ENCODE measurements around the gene WBP2.

Gene WBP2

DNA sequence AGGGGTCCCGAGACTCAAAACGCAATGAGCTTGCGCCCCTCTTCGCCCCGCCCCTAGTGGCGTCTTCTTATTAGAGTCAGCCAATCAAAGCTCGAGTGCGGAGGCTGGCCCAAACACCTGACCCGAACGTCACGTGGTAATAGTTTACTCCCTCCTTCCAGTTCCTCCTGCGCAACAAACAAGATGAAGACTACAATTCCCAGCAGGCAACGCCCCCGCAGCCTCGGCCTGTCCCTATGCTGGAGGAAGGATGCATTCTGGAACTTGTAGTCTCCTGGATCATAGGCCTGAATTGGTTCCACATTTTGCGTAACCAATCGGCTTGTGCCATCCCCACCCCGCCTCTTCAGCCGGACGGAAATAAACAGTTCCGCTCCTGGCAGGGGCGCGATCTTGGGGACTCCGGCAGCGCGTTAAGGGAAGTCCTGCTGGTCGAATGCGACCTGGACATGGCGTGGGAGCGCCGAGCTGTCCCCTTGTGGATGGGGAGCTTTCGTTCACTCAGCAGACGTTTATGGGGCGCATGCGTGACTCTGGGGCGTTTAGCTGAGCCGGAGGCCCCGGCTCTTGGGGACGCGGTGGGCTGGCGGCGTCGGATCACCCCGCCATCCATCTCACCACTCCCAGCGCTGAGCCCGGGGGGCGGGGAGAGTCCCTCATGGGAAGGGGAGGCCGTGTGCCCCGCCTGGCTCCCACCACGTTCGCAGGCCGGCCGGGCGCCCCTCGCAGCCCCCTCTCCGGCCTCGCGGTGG, at the start of gene WBP2:
WBP2 (minus strand) TSS at position 26 of the 752 bp plus-strand sequence. CDS start 38 bp downstream, outside the sequence.
- peak; percentile 99 to 100 for DNase-seq

DNA sequence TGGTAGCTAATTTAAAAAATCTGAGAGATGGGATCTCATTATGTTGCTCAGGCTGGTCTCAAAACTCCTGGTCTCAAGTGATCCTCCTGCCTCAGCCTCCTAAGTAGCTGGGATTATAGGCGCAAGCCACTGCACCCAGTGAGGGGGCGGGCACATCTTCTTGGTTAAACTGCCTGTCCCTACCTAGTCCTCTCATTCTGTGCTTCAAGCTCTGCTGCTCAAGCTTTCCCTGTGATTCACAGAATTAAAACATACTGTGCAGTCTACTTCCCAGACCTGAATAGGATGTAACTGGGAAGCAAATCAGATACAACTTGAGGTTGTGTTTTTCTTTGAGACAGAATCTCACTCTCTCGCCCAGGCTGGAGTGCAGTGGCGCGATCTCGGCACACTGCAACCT, 47.3 kb upstream of the WBP2 start:
- no peak for DNase-seq

GRCh38 chr17:75901727-75902126, 46.6 kb upstream of the WBP2 start:
- DNase-seq = no peak

- DNase-seq = no peak
Observed at GRCh38 chr17:75900691-75901533, 45.8 kb upstream of the WBP2 start.

DNA sequence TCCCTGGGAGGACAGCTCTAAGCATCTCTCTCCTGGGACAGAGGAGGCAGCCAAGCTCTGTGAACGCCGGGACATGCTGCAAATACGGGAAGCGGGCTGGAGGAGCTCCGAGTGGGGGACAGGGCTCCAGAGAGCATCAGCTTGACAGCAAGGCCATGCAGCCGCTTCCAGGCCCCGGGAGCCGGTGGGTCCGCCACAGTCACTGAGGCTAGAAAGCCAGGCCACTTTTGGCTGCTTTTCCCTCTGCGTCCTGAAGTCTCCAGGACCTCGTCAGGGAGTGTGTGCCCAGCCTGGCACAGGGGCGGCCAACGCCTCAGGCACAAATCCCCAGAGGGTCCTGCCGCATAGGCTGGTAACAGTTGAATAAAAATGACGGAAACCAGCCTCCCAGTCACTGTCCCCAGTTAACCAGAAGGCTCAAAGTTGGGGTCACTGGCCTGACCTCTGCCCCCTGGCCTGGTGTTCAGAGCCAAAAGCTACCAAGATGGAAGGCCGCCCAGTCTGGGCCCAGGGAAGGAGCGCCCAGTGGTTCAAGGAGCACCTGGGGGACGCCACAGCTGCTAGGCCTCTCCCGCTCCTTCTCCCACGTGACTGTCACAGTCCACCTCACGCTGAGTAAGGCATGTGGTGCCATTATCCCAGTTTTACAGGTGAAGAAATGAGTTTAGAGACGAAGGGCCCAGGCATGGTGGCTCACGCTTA, 44.8 kb upstream of the WBP2 start:
- DNase-seq = no peak

GRCh38 chr17:75899353-75899752, 44.2 kb upstream of the WBP2 start:
- no peak for DNase-seq

- DNase-seq = no peak
Observed at GRCh38 chr17:75898791-75899190, 43.7 kb upstream of the WBP2 start.

GRCh38 chr17:75898065-75898464, 42.9 kb upstream of the WBP2 start:
- no peak for DNase-seq

GRCh38 chr17:75897160-75898019, 42.3 kb upstream of the WBP2 start:
- no peak for DNase-seq

GRCh38 chr17:75896415-75897159, 41.5 kb upstream of the WBP2 start, which contains the start of gene TRIM65:
Gene TRIM65, minus strand, starts transcription at chr17:75896951. Its CDS starts 14 bp downstream, at chr17:75896937.
- peak in 1 of 2 experiments; percentile 86 for DNase-seq

- peak in 1 of 2 experiments; percentile 39 for DNase-seq
Observed at GRCh38 chr17:75895370-75896155, 40.4 kb upstream of the WBP2 start.

- no peak for DNase-seq
Observed at GRCh38 chr17:75894049-75894733, 39.1 kb upstream of the WBP2 start.

DNA sequence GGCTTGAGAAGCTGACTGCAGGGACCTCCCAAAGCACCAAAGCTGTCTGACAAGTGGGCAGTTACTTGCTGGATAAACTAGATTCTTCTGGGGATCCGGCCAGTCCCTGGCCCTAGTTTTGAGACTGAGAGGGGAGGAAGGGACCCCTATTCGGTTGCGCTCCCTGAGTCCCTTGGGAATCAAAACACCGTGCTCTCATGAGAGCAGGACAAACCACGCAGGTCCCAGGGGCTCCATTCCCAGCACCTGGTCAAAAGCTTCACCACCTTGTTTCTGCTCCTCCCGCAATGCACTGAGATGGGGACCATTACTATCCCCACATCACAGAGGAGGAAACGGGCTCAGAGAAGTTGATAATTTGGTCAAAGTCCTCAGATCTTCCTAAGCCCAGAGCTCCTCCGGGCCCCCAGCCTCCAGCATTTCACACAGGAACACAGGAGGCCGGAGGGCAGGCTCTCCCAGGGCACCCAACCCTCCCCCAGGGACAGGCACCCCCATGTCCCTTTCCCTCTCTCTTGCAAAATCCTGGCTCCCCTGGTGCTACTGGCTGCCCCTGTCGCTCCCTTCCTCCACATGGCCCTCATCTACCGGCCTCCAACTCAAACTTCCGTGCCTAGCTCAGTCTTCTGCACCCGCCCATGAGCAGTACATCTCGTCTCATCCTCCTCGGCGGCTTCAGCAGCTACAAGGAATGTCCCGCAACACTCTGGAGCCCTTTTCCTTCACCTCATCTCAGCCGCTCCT, 38.3 kb upstream of the WBP2 start:
- no peak for DNase-seq

- no peak for DNase-seq
Observed at GRCh38 chr17:75892556-75893224, 37.6 kb upstream of the WBP2 start.

DNA sequence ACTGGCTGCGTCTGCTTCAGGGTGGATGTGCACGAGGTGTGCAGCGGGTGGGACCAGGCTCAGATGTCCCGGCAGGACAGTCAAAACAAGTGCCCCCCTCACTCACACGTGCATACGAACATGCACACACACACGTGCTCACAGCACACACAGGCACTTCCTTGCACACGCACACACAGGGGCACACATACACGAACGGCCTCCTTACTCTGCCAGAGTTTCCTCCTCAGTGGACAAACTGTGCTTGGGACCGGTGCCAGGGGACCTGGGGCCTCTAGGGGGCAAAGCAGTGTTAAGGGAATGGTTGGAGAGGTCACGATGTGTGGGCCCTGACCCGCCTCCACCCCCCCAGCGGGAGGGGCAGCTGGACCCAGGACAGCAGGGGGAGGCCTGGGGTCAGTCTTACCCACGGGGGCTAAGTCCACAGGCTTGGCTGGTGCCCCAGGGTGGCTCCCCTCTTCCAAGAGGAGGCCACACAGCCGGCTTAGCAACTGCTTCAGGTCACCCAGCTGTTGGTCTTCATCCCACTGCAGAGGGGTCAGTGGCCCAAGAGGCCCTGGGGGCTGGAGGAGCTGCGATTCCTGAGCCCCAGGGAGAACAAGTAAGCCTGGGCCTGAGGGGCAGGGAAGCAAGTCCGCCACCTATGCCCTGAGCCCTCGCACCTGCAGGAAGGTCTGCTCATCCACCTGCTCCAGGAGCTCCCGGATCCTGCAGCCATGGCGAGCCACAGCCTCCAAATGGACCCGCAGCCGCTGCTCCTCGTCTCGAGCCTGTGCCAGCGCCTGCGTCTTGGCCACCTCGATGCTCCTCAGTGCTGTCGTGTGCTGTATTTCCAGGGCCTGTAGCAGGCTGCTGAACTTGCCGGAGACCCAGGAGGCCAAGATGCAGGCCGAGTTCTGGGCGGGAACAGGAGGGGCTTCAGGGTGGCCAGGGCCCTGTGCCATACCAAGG, 36.7 kb upstream of the WBP2 start:
- no peak for DNase-seq

DNA sequence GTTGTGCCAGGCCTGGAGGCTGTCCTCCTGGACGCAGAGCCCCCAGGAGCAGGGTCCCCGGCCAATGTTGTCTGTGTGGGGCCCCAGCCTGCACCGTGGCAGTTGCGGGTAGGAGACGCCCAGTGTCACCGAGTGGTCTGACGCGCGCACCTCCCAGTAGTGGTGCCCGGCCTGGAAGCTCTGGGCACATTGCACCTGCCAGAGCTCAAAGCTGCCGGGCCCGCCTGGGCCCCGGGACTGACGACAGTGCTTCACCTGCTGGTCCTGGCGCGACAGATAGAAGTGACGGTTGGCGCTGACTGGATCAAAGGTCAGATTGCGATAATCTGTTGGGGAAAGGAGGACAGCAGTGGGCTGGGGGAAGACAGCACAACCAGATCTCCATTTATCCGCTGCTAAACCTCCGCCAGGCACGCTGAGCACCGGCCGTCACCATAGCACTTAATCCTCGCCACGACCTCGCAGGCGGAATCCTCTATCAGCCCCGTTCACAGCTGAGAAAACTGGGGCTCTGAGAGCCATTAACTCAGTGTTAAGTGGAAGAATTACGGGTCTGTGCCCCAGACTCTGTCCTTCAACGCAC, 36.0 kb upstream of the WBP2 start:
- no peak for DNase-seq

DNA sequence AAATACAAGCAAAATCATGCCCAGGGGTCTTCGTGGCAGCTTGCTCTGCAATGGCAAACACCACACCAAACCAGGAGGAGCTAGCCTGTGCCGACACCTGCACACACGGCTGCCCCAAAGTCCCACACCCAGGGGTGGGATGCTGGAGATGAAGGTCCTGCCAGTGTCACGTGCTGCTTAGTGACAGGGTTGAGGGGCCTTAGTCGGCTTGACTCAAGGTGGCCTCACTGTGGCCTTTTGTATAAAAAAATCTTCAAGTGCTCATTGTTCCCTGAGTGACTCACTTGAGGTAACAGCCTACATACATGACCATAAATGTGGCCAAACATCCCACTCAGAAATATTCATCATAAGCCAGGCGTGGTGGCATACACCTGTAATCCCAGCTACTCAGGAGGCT, 34.3 kb upstream of the WBP2 start:
- no peak for DNase-seq
